Fibroblast of pulmonary artery (primary cell): ENCODE measurements around the gene KLK7.

Experiments used
- DNase-seq: peaks from one replicate; pipeline ENCODE4 v3.0.0-alpha.2; 2010; ENCODE audit warnings: low read depth
- H3K4me3 ChIP-seq: replicated peaks from 2 replicates; pipeline ENCODE4 v1.5.1; 2011; ENCODE audit warnings: low read depth, mild to moderate bottlenecking, control low read depth, low read length, moderate library complexity
- TF ChIP-seq, protein P1 (sequence below): IDR thresholded peaks from 2 replicates; pipeline ENCODE4 v1.5.1; 2011; ENCODE audit warnings: mild to moderate bottlenecking, control low read depth, low read length, inconsistent platforms; ENCODE audit errors: missing control alignments

The KLK7 gene

GRCh38 chr19:51003316-51003715 is 19.6 kb upstream of the KLK7 start:
- no peak for DNase-seq
- TF ChIP-seq, protein P1, sequence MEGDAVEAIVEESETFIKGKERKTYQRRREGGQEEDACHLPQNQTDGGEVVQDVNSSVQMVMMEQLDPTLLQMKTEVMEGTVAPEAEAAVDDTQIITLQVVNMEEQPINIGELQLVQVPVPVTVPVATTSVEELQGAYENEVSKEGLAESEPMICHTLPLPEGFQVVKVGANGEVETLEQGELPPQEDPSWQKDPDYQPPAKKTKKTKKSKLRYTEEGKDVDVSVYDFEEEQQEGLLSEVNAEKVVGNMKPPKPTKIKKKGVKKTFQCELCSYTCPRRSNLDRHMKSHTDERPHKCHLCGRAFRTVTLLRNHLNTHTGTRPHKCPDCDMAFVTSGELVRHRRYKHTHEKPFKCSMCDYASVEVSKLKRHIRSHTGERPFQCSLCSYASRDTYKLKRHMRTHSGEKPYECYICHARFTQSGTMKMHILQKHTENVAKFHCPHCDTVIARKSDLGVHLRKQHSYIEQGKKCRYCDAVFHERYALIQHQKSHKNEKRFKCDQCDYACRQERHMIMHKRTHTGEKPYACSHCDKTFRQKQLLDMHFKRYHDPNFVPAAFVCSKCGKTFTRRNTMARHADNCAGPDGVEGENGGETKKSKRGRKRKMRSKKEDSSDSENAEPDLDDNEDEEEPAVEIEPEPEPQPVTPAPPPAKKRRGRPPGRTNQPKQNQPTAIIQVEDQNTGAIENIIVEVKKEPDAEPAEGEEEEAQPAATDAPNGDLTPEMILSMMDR = no peak
- H3K4me3 ChIP-seq = no peak overlapping the region

DNA sequence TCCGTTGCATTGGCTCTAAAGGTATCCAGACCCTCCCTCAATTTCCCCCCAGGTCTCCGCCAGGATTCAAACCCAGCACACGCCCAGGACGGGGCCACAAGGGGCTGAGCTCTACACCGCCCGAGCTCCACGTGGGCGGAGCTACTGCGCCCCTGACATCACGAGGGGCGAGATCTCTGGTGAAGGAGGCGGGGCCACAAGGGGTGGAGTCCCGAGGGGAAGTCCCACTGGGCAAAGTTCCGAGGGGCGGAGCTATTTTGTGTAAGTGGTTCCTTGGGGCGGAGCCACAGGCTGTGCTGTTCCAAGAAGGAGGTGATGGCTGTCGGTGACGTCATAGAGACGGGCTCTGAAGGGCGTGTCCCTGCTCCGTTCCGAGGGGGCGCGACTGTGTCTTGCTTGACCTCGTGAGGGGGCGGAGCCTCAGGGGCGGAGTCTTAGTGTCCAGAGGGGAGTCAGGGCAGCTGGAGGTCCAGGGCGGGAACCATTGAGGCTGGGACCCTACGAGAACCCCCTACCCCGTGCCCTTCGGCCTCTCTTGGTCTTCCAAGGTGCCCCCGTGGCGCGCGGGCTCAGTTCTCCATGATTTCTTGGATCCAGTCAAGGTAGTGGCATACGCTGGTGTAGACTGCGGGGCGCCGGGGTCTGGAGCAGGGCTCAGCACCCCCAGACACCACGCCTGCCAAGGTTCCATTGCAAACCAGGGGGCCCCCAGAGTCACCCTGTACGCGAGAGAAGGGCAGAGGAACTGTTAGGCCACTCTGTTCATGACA is 19.0 kb upstream of the KLK7 start:
- H3K4me3 ChIP-seq = no peak overlapping the region

DNA sequence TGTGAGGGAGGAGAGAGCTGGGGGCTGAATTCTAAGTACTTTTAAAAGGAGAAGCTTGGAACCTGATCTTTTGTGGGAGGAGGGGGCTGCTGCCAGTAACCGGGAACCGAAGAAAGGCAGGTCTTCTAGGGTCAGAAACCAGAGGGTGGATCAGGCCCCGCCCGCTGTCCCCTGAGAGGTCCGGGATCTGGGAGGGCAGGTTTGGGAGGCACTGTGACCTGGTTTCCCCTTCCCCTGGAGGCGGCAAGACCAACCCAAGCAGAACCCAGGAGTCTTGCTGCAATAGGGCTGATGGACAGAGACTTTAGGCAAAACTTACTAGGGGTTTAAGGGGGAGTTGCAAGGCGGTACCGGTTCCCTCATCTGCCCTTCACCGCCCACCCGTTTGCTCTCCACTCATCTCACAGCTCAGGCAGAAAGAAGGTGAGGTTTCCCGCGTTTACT is 18.4 kb upstream of the KLK7 start:
- H3K4me3 ChIP-seq = no peak overlapping the region
- no peak for DNase-seq
- TF ChIP-seq, protein P1 = no peak

More for the DNA sequence above, 19.0 kb upstream of the KLK7 start:
- no peak for DNase-seq
- TF ChIP-seq, protein P1 = no peak

GRCh38 chr19:51001515-51001914 is 17.8 kb upstream of the KLK7 start, which contains the start of gene KLK8:
Gene KLK8 (minus strand): TSS chr19:51001604. CDS start chr19:51001167, 437 bp downstream.
- DNase-seq = no peak
- TF ChIP-seq, protein P1 = no peak
- H3K4me3 ChIP-seq = no peak within 1 kb of the TSS

DNA sequence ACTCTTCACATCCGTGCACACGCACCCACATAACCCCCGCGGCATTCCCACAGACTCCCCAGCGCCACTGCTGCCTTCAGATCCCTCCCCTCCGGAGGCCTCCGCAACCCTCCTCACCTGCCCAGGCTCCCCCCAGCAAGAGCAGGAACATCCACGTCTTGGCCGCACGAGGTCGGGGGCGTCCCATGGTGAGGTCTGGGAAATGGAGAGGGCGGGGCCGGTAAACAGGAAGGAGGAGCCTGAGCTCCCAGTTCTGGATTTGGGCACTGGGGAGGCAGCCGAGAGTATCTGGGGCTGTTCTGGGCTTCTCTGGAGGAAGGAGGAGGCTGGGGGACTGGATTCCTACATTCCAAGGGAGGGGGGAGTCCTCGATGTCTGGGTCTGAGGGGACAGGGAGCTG is 17.3 kb upstream of the KLK7 start:
- H3K4me3 ChIP-seq = no peak overlapping the region
- no peak for DNase-seq
- TF ChIP-seq, protein P1 = no peak

- no peak for DNase-seq
- TF ChIP-seq, protein P1 = no peak
- H3K4me3 ChIP-seq = no peak overlapping the region
These were observed 16.7 kb upstream of the KLK7 start for GRCh38 chr19:51000426-51000825.

DNA sequence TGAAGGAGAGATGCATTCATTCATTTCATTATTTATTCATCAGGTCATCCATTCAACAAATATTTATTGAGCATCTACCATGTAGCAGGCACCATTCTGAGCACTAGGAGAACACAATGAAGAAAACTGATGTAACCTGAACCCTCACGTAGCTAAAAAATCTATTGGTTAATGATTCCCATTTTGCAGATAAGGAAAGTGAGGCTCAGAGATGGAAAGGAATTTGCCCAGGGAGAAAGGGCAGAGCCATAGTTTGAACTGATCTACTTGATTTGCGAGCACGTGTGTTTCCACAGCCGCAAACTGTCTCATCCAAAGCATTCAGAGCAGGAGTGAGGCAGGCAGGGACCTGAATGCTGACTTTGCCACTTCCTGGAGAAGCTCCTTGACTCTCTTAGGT is 15.0 kb upstream of the KLK7 start:
- H3K4me3 ChIP-seq = no peak overlapping the region
- TF ChIP-seq, protein P1 = no peak
- DNase-seq = no peak
